CD4-positive, alpha-beta memory T cell (primary cell): ENCODE measurements around the gene PIGK. TPM values are rescaled to one million over a fixed set of nuclear protein-coding genes. Genes with fewer than 3 reads are reported as not detected.

ENCODE experiments used
- microRNA-seq: library from miRNA; unstranded; fragments of <30 nt; microRNA quantifications from one replicate; pipeline ENCODE4 v1.2.0, GENCODE V29; 2021; ENCODE audit warnings: borderline replicate concordance, borderline number of aligned reads, borderline microRNAs expressed, mixed read lengths
- polyA plus RNA-seq, 2 donors: library from polyadenylated mRNA; unstranded; fragments of 300-500 nt; fragmentation: Illumina TruSeq; gene quantifications; one replicate each; pipeline ENCODE4 v1.2.3, GENCODE V29; 2021
- total RNA-seq, 2 experiments: library from RNA; stranded (reverse); gene quantifications; one replicate each; pipeline ENCODE4 v1.2.3, GENCODE V29; 2021

The PIGK gene
- total and polyA plus RNA-seq, 4 experiments from 2014 or later = 26.4 to 72.0 (median 31.9) TPM

Small RNA genes lying within 50 kb of the gene (microRNA-seq; reads per million reads assigned to microRNA genes)
- not detected for gene MIR7156

Other genes starting within 250 kb of the PIGK start
- 10 to 100 TPM; 17.0 to 25.5 TPM for gene AK5, start 62.6 kb upstream of the PIGK start, total RNA-seq
- gene AK5, start 62.6 kb upstream of the PIGK start, polyA plus RNA-seq = 10 to 100 TPM; 17.9 to 20.6 TPM